ENCODE results near the gene INPP5A. TPM values are rescaled to one million over a fixed set of nuclear protein-coding genes. Genes with fewer than 3 reads are reported as not detected.
A peak's percentile ranks its signal among the peaks of the same experiment; 100 is the strongest.

INPP5A gene
- total and polyA plus RNA-seq, 10 donors = 11.1 to 41.3 (median 30.8) TPM

- Histone ChIP-seq H3K36me3 (no peaks in the 10 kb centered on the region), H3K4me3 (no peak overlapping the region), H3K27me3 (replicated peaks in 1 of 7) (peaks cover 0 to 12% (median 0%) of the 10 kb centered on the region in 7 donors), H3K9me3 (no peaks in the 10 kb centered on the region), H3K27ac (peak overlapping the region; percentile 57 to 85 (median 80)), H3K4me1 (peaks cover 51 to 75% (median 64%) of the 10 kb centered on the region in 6 donors)
- intact Hi-C loops (cut with DNase I; ENCODE audit: low total_unique reads) = no loop called here
- TF ChIP-seq POLR2AphosphoS5 (IDR thresholded peaks at IDR 0.05) = peak; percentile 77 to 85 (median 80)
- TF ChIP-seq, protein P1, sequence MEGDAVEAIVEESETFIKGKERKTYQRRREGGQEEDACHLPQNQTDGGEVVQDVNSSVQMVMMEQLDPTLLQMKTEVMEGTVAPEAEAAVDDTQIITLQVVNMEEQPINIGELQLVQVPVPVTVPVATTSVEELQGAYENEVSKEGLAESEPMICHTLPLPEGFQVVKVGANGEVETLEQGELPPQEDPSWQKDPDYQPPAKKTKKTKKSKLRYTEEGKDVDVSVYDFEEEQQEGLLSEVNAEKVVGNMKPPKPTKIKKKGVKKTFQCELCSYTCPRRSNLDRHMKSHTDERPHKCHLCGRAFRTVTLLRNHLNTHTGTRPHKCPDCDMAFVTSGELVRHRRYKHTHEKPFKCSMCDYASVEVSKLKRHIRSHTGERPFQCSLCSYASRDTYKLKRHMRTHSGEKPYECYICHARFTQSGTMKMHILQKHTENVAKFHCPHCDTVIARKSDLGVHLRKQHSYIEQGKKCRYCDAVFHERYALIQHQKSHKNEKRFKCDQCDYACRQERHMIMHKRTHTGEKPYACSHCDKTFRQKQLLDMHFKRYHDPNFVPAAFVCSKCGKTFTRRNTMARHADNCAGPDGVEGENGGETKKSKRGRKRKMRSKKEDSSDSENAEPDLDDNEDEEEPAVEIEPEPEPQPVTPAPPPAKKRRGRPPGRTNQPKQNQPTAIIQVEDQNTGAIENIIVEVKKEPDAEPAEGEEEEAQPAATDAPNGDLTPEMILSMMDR (IDR thresholded peaks at IDR 0.05 in 8 of 11, conservative IDR thresholded peaks at IDR 0.05 in 3 of 11) = peak in 1 of 11 experiments; percentile 14
- no peak for TF ChIP-seq POLR2A (IDR thresholded peaks at IDR 0.05)
- DNase-seq = peak; percentile 83
- WGBS, 5 donors = 46 to 61% (median 59%) methylated on average over 20 to 37 of the region's 37 CpGs
Observed at GRCh38 chr10:132516771-132517725, 20.5 kb upstream of the INPP5A start.

GRCh38 chr10:132517951-132518521 is 19.6 kb upstream of the INPP5A start:
- Histone ChIP-seq H3K9me3 (no peaks in the 10 kb centered on the region), H3K27me3 (replicated peaks in 1 of 7) (peaks cover 0 to 12% (median 0%) of the 10 kb centered on the region in 7 donors), H3K36me3 (no peaks in the 10 kb centered on the region), H3K4me1 (peaks cover 51 to 75% (median 64%) of the 10 kb centered on the region in 6 donors), H3K27ac (peak overlapping the region in 7 of 8 donors; percentile 79 to 85 (median 81)), H3K4me3 (no peak overlapping the region)
- WGBS, 5 donors = 61 to 81% (median 72%) methylated on average over 11 to 16 of the region's 16 CpGs
- peak; percentile 66 for DNase-seq
- intact Hi-C loops (cut with DNase I; ENCODE audit: low total_unique reads) = no loop called here
- no peak for TF ChIP-seq POLR2A (IDR thresholded peaks at IDR 0.05)
- no peak for TF ChIP-seq POLR2AphosphoS5 (IDR thresholded peaks at IDR 0.05)
- TF ChIP-seq, protein P1 (IDR thresholded peaks at IDR 0.05 in 8 of 11, conservative IDR thresholded peaks at IDR 0.05 in 3 of 11) = no peak

GRCh38 chr10:132518572-132519381 is 18.8 kb upstream of the INPP5A start:
- 50 to 64% (median 61%) methylated on average over 24 to 29 of the region's 29 CpGs for WGBS, 5 donors
- TF ChIP-seq, protein P1 (IDR thresholded peaks at IDR 0.05 in 8 of 11, conservative IDR thresholded peaks at IDR 0.05 in 3 of 11) = no peak
- peak in 2 of 3 donors; percentile 42 to 59 for TF ChIP-seq POLR2AphosphoS5 (IDR thresholded peaks at IDR 0.05)
- intact Hi-C loops (cut with DNase I; ENCODE audit: low total_unique reads) = no loop called here

More at GRCh38 chr10:132518572-132519381, 18.8 kb upstream of the INPP5A start:
- H3K27ac ChIP-seq = peak overlapping the region; percentile 62 to 85 (median 80)
- no peaks in the 10 kb centered on the region for H3K9me3 ChIP-seq
- peak overlapping the region in 1 of 8 donors; percentile 4 for H3K4me3 ChIP-seq
- DNase-seq = peak; percentile 75
- H3K27me3 ChIP-seq (replicated peaks in 1 of 7) = peaks cover 0 to 14% (median 0%) of the 10 kb centered on the region in 7 donors
- H3K4me1 ChIP-seq = peaks cover 51 to 75% (median 64%) of the 10 kb centered on the region in 6 donors
- no peaks in the 10 kb centered on the region for H3K36me3 ChIP-seq
